HepG2 (cell line): ENCODE data around the gene PLEKHB2. TPM values are rescaled to one million over a fixed set of nuclear protein-coding genes. Genes with fewer than 3 reads are reported as not detected.

ENCODE experiments used
- AHR ChIP-seq: IDR thresholded peaks from 2 replicates; pipeline ENCODE4 v1.6.1; 2018; ENCODE audit warnings: missing genetic modification reagents, missing compliant biosample characterization
- FOXC1 ChIP-seq: sonication (generic); formaldehyde crosslinking; IDR thresholded peaks from 2 replicates; pipeline ENCODE4 v1.8.0; 2022; ENCODE audit warnings: mild to moderate bottlenecking, missing genetic modification reagents, borderline replicate concordance
- GABPA ChIP-seq, 2 experiments: IDR thresholded peaks; 2 replicates each; pipeline ENCODE4 v1.6.1; 2011 to 2016; ENCODE audit warnings: low read depth in 2 of 2, low read length in 1 of 2, missing biosample characterization in 1 of 2, missing genetic modification characterization in 1 of 2
- HCFC1 ChIP-seq: fragments of 150-350 bp; IDR thresholded peaks from 2 replicates; pipeline ENCODE4 v1.6.1; 2014; ENCODE audit warnings: low read depth, low read length
- MEIS2 ChIP-seq: sonication (generic); formaldehyde crosslinking; IDR thresholded peaks from 2 replicates; pipeline ENCODE4 v1.9.0; 2021; ENCODE audit warnings: mild to moderate bottlenecking, missing genetic modification reagents
- MLX ChIP-seq: IDR thresholded peaks from 2 replicates; pipeline ENCODE4 v1.6.1; 2016
- POLR2AphosphoS2 ChIP-seq: IDR thresholded peaks from 2 replicates; pipeline ENCODE4 v1.6.1; 2011; ENCODE audit warnings: low read depth, low read length, improper control_type of control experiment
- RFX1 ChIP-seq: fragments of 450-650 bp; IDR thresholded peaks from 2 replicates; pipeline ENCODE4 v1.6.1; 2017
- SALL2 ChIP-seq: sonication (generic); formaldehyde crosslinking; IDR thresholded peaks from 2 replicates; pipeline ENCODE4 v1.8.1; 2023; ENCODE audit warnings: mild to moderate bottlenecking, missing genetic modification reagents, inconsistent platforms
- SP4 ChIP-seq: sonication (generic); formaldehyde crosslinking; IDR thresholded peaks from 2 replicates; pipeline ENCODE4 v1.8.1; 2023; ENCODE audit warnings: mild to moderate bottlenecking, missing genetic modification reagents
- SRF ChIP-seq: IDR thresholded peaks from 2 replicates; pipeline ENCODE4 v1.6.1; 2011; ENCODE audit warnings: mild to moderate bottlenecking, low read depth, low read length, moderate library complexity
- THRA ChIP-seq: sonication (generic); formaldehyde crosslinking; IDR thresholded peaks from 2 replicates; pipeline ENCODE4 v1.4.0; 2020; ENCODE audit warnings: missing genetic modification reagents, borderline replicate concordance
- TMF1 ChIP-seq: sonication (generic); formaldehyde crosslinking; IDR thresholded peaks from 2 replicates; pipeline ENCODE4 v1.8.1; 2022; ENCODE audit warnings: low read depth, missing genetic modification reagents
- ZHX2 ChIP-seq, 2 experiments: sonication (generic) in 1 of 2; formaldehyde crosslinking in 1 of 2; IDR thresholded peaks; 2 replicates each; pipeline versions ENCODE4 v1.6.1 to v1.9.0; 2014 to 2022; ENCODE audit warnings: antibody characterized with exemption in 1 of 2, borderline replicate concordance in 1 of 2, inconsistent platforms in 1 of 2, low read depth in 1 of 2, missing genetic modification reagents in 1 of 2
- ZNF234 ChIP-seq: sonication (generic); formaldehyde crosslinking; conservative IDR thresholded peaks from 2 replicates; pipeline ENCODE4 v1.5.1; 2020; ENCODE audit warnings: mild to moderate bottlenecking, missing genetic modification reagents
- ZNF564 ChIP-seq: sonication (generic); formaldehyde crosslinking; IDR thresholded peaks from 2 replicates; pipeline ENCODE4 v1.8.1; 2023; ENCODE audit warnings: mild to moderate bottlenecking, missing genetic modification reagents
- ZNF576 ChIP-seq: sonication (generic); formaldehyde crosslinking; IDR thresholded peaks from 2 replicates; pipeline ENCODE4 v1.4.0; 2020; ENCODE audit warnings: mild to moderate bottlenecking, missing genetic modification reagents
- ZNF607 ChIP-seq: sonication (generic); formaldehyde crosslinking; IDR thresholded peaks from 2 replicates; pipeline ENCODE4 v1.5.1; 2020; ENCODE audit warnings: missing genetic modification reagents, mild to moderate bottlenecking, borderline replicate concordance
- ZNF678 ChIP-seq: sonication (generic); formaldehyde crosslinking; IDR thresholded peaks from 2 replicates; pipeline ENCODE4 v1.4.0; 2020; ENCODE audit warnings: mild to moderate bottlenecking, missing genetic modification reagents
- ZNF792 ChIP-seq: IDR thresholded peaks from 2 replicates; pipeline ENCODE4 v1.6.1; 2016
- ZSCAN29 ChIP-seq: sonication (generic); formaldehyde crosslinking; conservative IDR thresholded peaks from 2 replicates; pipeline ENCODE4 v1.4.0; 2020; ENCODE audit warnings: mild to moderate bottlenecking, missing genetic modification reagents
- polyA plus RNA-seq, 8 experiments: library from polyadenylated mRNA; depleted of rRNA in 3 of 8; stranded (reverse) in 7 of 8; unstranded in 1 of 8; fragments of >200 nt; fragmentation: Illumina TruSeq in 4 of 8; extraction: Trizol in 4 of 8; gene quantifications; 2 replicates each; pipeline versions ENCODE4 v1.2.1 to v1.2.3, GENCODE V29; 2011 to 2016; ENCODE audit warnings: low read depth in 4 of 8, missing spikeins in 1 of 8, mixed read lengths in 1 of 8; ENCODE audit not compliant: insufficient read depth in 1 of 8
- total RNA-seq, 5 experiments: library from RNA; depleted of rRNA; stranded (reverse); fragments of >200 nt; fragmentation: Illumina TruSeq; extraction: Trizol; gene quantifications; 2 replicates each; pipeline ENCODE4 v1.2.3, GENCODE V29; 2016; ENCODE audit warnings: low read depth in 1 of 5

PLEKHB2 gene
- total and polyA plus RNA-seq, 2 of the 13 experiments (the other 11 are each of a cell fraction or from before 2014, with no cell fraction given): 73.0 to 78.9 TPM

- 0 out of 2 replicates have a peak, but pooled peaks have one; percentile 35 for TF ChIP-seq THRA (CRISPR knock-in tag)
- TF ChIP-seq AHR: no peak; the same call in 1 of the 2 replicates
- TF ChIP-seq POLR2AphosphoS2: no peak
- TF ChIP-seq TMF1 (CRISPR knock-in tag): peak; percentile 89
- peak; percentile 76 for TF ChIP-seq ZHX2 (IDR thresholded peaks at IDR 0.05; ENCODE audit: low read depth)
- TF ChIP-seq ZHX2 (CRISPR knock-in tag; IDR thresholded peaks at IDR 0.05; ENCODE audit: borderline replicate concordance): no peak
- no peak for TF ChIP-seq RFX1
- peak; percentile 27 for TF ChIP-seq FOXC1 (CRISPR knock-in tag)
- no peak; the same call in 1 of the 2 replicates for TF ChIP-seq SALL2 (CRISPR knock-in tag)
- no peak for TF ChIP-seq SRF
- TF ChIP-seq ZSCAN29 (CRISPR knock-in tag): no peak
- peak; percentile 57 for TF ChIP-seq SP4 (CRISPR knock-in tag)
- TF ChIP-seq ZNF678 (CRISPR knock-in tag): 0 out of 2 replicates have a peak, but pooled peaks have one; percentile 53
- 0 out of 2 replicates have a peak, but pooled peaks have one; percentile 29 for TF ChIP-seq ZNF564 (CRISPR knock-in tag)
- TF ChIP-seq ZNF792 (CRISPR knock-in tag): 0 out of 2 replicates have a peak, but pooled peaks have one; percentile 6
- TF ChIP-seq MEIS2 (CRISPR knock-in tag): peak; percentile 78
- 0 out of 2 replicates have a peak, but pooled peaks have one; percentile 28 for TF ChIP-seq ZNF576 (CRISPR knock-in tag)
- no peak for TF ChIP-seq MLX
- 0 out of 2 replicates have a peak, but pooled peaks have one; percentile 12 for TF ChIP-seq GABPA (IDR thresholded peaks at IDR 0.05; ENCODE audit: low read depth, low read length)
- TF ChIP-seq GABPA (CRISPR knock-in tag; IDR thresholded peaks at IDR 0.05; ENCODE audit: low read depth): no peak
- TF ChIP-seq HCFC1: peak; percentile 30; the same call in 1 of the 2 replicates
- peak; percentile 84; the same call in 1 of the 2 replicates for TF ChIP-seq ZNF607 (CRISPR knock-in tag)
- TF ChIP-seq ZNF234 (CRISPR knock-in tag): peak; percentile 48
These were observed at the start of gene PLEKHB2 (continued) for GRCh38 chr2:131105156-131105949.
